GM23338 (cell line): ENCODE data around the gene UBQLN1. TPM values are rescaled to one million over a fixed set of nuclear protein-coding genes. Genes with fewer than 3 reads are reported as not detected.
A peak's percentile ranks its signal among the peaks of the same experiment; 100 is the strongest.

Experiments
- ATAC-seq: fragments of 200-7000 bp; cut with Tn5 transposase; 3 replicates; pipeline ENCODE4 v1.9.1; 2020
- DNase-seq: peaks from one replicate; pipeline ENCODE4 v3.0.0-alpha.2; 2015; ENCODE audit warnings: low spot score
- H2AFZ ChIP-seq: fragments of 200-600 bp; sonication (generic); 2 replicates; pipeline ENCODE4 v1.8.0; 2016; ENCODE audit warnings: antibody characterized with exemption, mild to moderate bottlenecking, moderate library complexity
- H3F3A ChIP-seq: fragments of 200-600 bp; sonication (generic); replicated peaks from 2 replicates; pipeline ENCODE4 v1.8.0; 2017; ENCODE audit warnings: antibody characterized with exemption, mixed run types, low read depth
- H3K27ac ChIP-seq: fragments of 200-600 bp; sonication (generic); 2 replicates; pipeline ENCODE4 v1.6.1; 2016; ENCODE audit warnings: low read depth
- H3K27me3 ChIP-seq: fragments of 200-600 bp; sonication (generic); 2 replicates; pipeline ENCODE4 v1.8.0; 2016; ENCODE audit warnings: mild to moderate bottlenecking, mixed run types, moderate library complexity; ENCODE audit not compliant: insufficient read depth
- H3K36me3 ChIP-seq: fragments of 200-600 bp; sonication (generic); 2 replicates; pipeline ENCODE4 v1.8.0; 2016; ENCODE audit warnings: mild to moderate bottlenecking; ENCODE audit not compliant: insufficient read depth
- H3K4me1 ChIP-seq: fragments of 200-600 bp; sonication (generic); 2 replicates; pipeline ENCODE4 v1.8.0; 2016; ENCODE audit warnings: mild to moderate bottlenecking, moderate library complexity; ENCODE audit not compliant: insufficient read depth
- H3K4me2 ChIP-seq: fragments of 200-600 bp; sonication (generic); 2 replicates; pipeline ENCODE4 v1.7.1; 2017; ENCODE audit warnings: mixed run types
- H3K4me3 ChIP-seq: fragments of 200-600 bp; sonication (generic); 2 replicates; pipeline ENCODE4 v1.6.1; 2016; ENCODE audit warnings: mixed run types
- H3K79me2 ChIP-seq: fragments of 200-600 bp; sonication (generic); replicated peaks from 2 replicates; pipeline ENCODE4 v1.8.0; 2017; ENCODE audit warnings: mild to moderate bottlenecking; ENCODE audit not compliant: insufficient read depth
- H3K9me2 ChIP-seq: fragments of 200-600 bp; sonication (generic); 2 replicates; pipeline ENCODE4 v1.8.0; 2017; ENCODE audit not compliant: insufficient read depth
- H4K20me1 ChIP-seq: fragments of 200-600 bp; sonication (generic); replicated peaks from 2 replicates; pipeline ENCODE4 v1.8.0; 2017; ENCODE audit warnings: mild to moderate bottlenecking; ENCODE audit not compliant: insufficient read depth
- H3K27ac Mint-ChIP-seq: 2 replicates; pipeline ENCODE4 v1.8.0; 2020; ENCODE audit warnings: inconsistent platforms, mild to moderate bottlenecking, moderate library complexity, mixed read lengths
- H3K27me3 Mint-ChIP-seq: 3 replicates; pipeline ENCODE4 v1.8.0; 2022; ENCODE audit warnings: low read depth, mild to moderate bottlenecking, moderate library complexity, mixed read lengths, inconsistent platforms; ENCODE audit not compliant: insufficient read depth, poor library complexity
- H3K36me3 Mint-ChIP-seq: 3 replicates; pipeline ENCODE4 v1.8.0; 2021; ENCODE audit warnings: low read depth, mild to moderate bottlenecking, inconsistent platforms, moderate library complexity, mixed read lengths
- H3K4me1 Mint-ChIP-seq: 3 replicates; pipeline ENCODE4 v1.8.0; 2020; ENCODE audit warnings: mild to moderate bottlenecking, inconsistent platforms, mixed read lengths
- H3K4me3 Mint-ChIP-seq: 3 replicates; pipeline ENCODE4 v1.8.0; 2021; ENCODE audit warnings: moderate library complexity, mild to moderate bottlenecking, inconsistent platforms, mixed read lengths
- H3K9me3 Mint-ChIP-seq: 3 replicates; pipeline ENCODE4 v1.8.0; 2020; ENCODE audit warnings: moderate library complexity, mild to moderate bottlenecking, inconsistent platforms, mixed read lengths
- CREB1 ChIP-seq: fragments of 250-450 bp; sonication (Bioruptor Pico); IDR thresholded peaks from 2 replicates; pipeline ENCODE4 v1.5.0; 2020; ENCODE audit warnings: low read depth, mild to moderate bottlenecking, moderate library complexity
- CTCF ChIP-seq, 2 experiments: fragments of 200-600 bp in 1 of 2; sonication (generic) in 1 of 2; conservative IDR thresholded peaks; 2 replicates each; pipeline versions ENCODE4 v1.5.1 to v1.6.1; 2016 to 2017; ENCODE audit warnings: antibody characterized with exemption in 2 of 2, low read depth in 2 of 2, mild to moderate bottlenecking in 2 of 2, moderate library complexity in 1 of 2
- EZH2 ChIP-seq: fragments of 200-600 bp; sonication (generic); IDR thresholded peaks from one replicate; pipeline ENCODE4 v1.8.0; 2017; ENCODE audit warnings: antibody characterized with exemption, mild to moderate bottlenecking, low read depth; ENCODE audit not compliant: unreplicated experiment
- EZH2phosphoT487 ChIP-seq: fragments of 200-600 bp; sonication (generic); IDR thresholded peaks from one replicate; pipeline ENCODE4 v1.8.1; 2018; ENCODE audit warnings: antibody characterized with exemption; ENCODE audit not compliant: unreplicated experiment
- JUNB ChIP-seq: IDR thresholded peaks from one replicate; pipeline ENCODE4 v1.6.1; 2016; ENCODE audit warnings: antibody characterized with exemption; ENCODE audit not compliant: unreplicated experiment
- NANOG ChIP-seq: IDR thresholded peaks from 2 replicates; pipeline ENCODE4 v1.6.1; 2016; ENCODE audit warnings: antibody characterized with exemption, borderline replicate concordance
- POLR2AphosphoS5 ChIP-seq: IDR thresholded peaks from 2 replicates; pipeline ENCODE4 v1.6.1; 2016; ENCODE audit warnings: antibody characterized with exemption, low read depth
- REST ChIP-seq: IDR thresholded peaks from one replicate; pipeline ENCODE4 v1.6.1; 2018; ENCODE audit warnings: antibody characterized with exemption; ENCODE audit not compliant: unreplicated experiment
- ZNF114 ChIP-seq: fragments of 250-450 bp; sonication (Bioruptor Pico); IDR thresholded peaks from 2 replicates; pipeline ENCODE4 v1.5.0; 2020; ENCODE audit warnings: mild to moderate bottlenecking, moderate library complexity
- ZNF331 ChIP-seq: fragments of 250-450 bp; sonication (Bioruptor Pico); IDR thresholded peaks from 2 replicates; pipeline ENCODE4 v1.5.0; 2020; ENCODE audit warnings: low read depth, mild to moderate bottlenecking, moderate library complexity
- polyA plus RNA-seq: library from polyadenylated mRNA; unstranded; fragments of >200 nt; fragmentation: Nextera tagmentation; extraction: Ambion mirVana; gene quantifications from 2 replicates; pipeline ENCODE4 v1.2.1, GENCODE V29; 2016
- total RNA-seq: library from RNA; depleted of rRNA; stranded (reverse); fragments of >200 nt; shearing (Covaris generic); gene quantifications from 2 replicates; pipeline ENCODE4 v1.2.3, GENCODE V29; 2014

The UBQLN1 gene
- total and polyA plus RNA-seq, 2 experiments from 2014 or later, result 90.5 to 168 TPM

- H3K27ac Mint-ChIP-seq, result no peak overlapping the region
- DNase-seq, result peak; percentile 84
- Histone ChIP-seq H3K4me1 (peaks cover 4% of the 10 kb centered on the region; the same call in 1 of the 2 replicates), H3F3A (0 out of 2 replicates have a peak, but pooled peaks cover 6% of the 10 kb centered on the region), H3K9me2 (no peaks in the 10 kb centered on the region), H3K27me3 (no peaks in the 10 kb centered on the region), H3K36me3 (peaks cover 7% of the 10 kb centered on the region; the same call in 1 of the 2 replicates), H3K4me3 (no peak overlapping the region), H2AFZ (no peak overlapping the region), H3K4me2 (no peak overlapping the region), H4K20me1 (no peaks in the 10 kb centered on the region), H3K79me2 (no peaks in the 10 kb centered on the region), H3K27ac (no peak overlapping the region)
- peaks cover 42% of the 10 kb centered on the region for H3K36me3 Mint-ChIP-seq
- H3K27me3 Mint-ChIP-seq, result peaks cover 8% of the 10 kb centered on the region
- H3K9me3 Mint-ChIP-seq, result peaks cover 9% of the 10 kb centered on the region; the same call in 2 of the 3 replicates
- no peak overlapping the region for H3K4me3 Mint-ChIP-seq
- peaks cover 13% of the 10 kb centered on the region; the same call in 2 of the 3 replicates for H3K4me1 Mint-ChIP-seq
- peak; percentile 94 for ATAC-seq
- TF ChIP-seq NANOG (no peak), POLR2AphosphoS5 (no peak), EZH2phosphoT487 (no peak), JUNB (no peak), ZNF331 (CRISPR knock-in tag) (no peak), CTCF (conservative IDR thresholded peaks at IDR 0.05; ENCODE audit: low read depth in 2 of 2) (peak; percentile 85 to 91), REST (no peak)
These were observed 58.7 kb downstream of the UBQLN1 start for GRCh38 chr9:83649080-83649479.

- Mint-ChIP-seq H3K27ac (peak overlapping the region; percentile 81; the same call in 1 of the 2 replicates), H3K4me3 (no peak overlapping the region), H3K36me3 (peaks cover 24% of the 10 kb centered on the region), H3K9me3 (peaks cover 1% of the 10 kb centered on the region; the same call in 2 of the 3 replicates), H3K27me3 (peaks cover 8% of the 10 kb centered on the region), H3K4me1 (peaks cover 7% of the 10 kb centered on the region; the same call in 2 of the 3 replicates)
- no peaks in the 10 kb centered on the region for H3K9me2 ChIP-seq
- no peak for DNase-seq
- H3K4me1 ChIP-seq, result no peaks in the 10 kb centered on the region
- no peak overlapping the region for H3K27ac ChIP-seq
- ATAC-seq, result no peak
- H3K36me3 ChIP-seq, result peaks cover 2% of the 10 kb centered on the region; the same call in 1 of the 2 replicates
- H3F3A ChIP-seq, result 0 out of 2 replicates have a peak, but pooled peaks cover 6% of the 10 kb centered on the region
- H3K79me2 ChIP-seq, result no peaks in the 10 kb centered on the region
- no peak overlapping the region for H3K4me3 ChIP-seq
- H2AFZ ChIP-seq, result no peak overlapping the region
- no peak overlapping the region for H3K4me2 ChIP-seq
- H4K20me1 ChIP-seq, result no peaks in the 10 kb centered on the region
- H3K27me3 ChIP-seq, result no peaks in the 10 kb centered on the region
- TF ChIP-seq JUNB (no peak), CTCF (conservative IDR thresholded peaks at IDR 0.05; ENCODE audit: low read depth in 2 of 2) (no peak), ZNF114 (no peak), EZH2 (no peak), REST (no peak), POLR2AphosphoS5 (no peak), NANOG (no peak), CREB1 (CRISPR knock-in tag) (no peak)
These were observed 61.1 kb downstream of the UBQLN1 start for GRCh38 chr9:83646500-83647239.
